Cardiac fibroblast (primary cell): ENCODE measurements around the gene RNU5B-1.
A peak's percentile ranks its signal among the peaks of the same experiment; 100 is the strongest.
"Not testable (repeated sequence)": the region's sequence is repeated elsewhere in the genome, so short reads cannot be mapped to it uniquely, and the experiment has no call there.

Source experiments
- DNase-seq, 2 donors: peaks; one replicate each; pipeline versions ENCODE4 v3.0.0 to v3.0.0-alpha.2; 2010; ENCODE audit warnings: low read depth in 2 of 2
- H3K4me3 ChIP-seq, 2 donors: replicated peaks in 1 of 2; 1 replicate in 1 of 2; 2 replicates in 1 of 2; pipeline ENCODE4 v1.5.1; 2011; ENCODE audit warnings: low read depth in 2 of 2, low read length in 2 of 2, mild to moderate bottlenecking in 2 of 2, moderate library complexity in 1 of 2
- CTCF ChIP-seq: IDR thresholded peaks from one replicate; pipeline ENCODE4 v1.5.1; 2011; ENCODE audit warnings: low read depth, mild to moderate bottlenecking, low read length, inconsistent platforms

Gene RNU5B-1

GRCh38 chr15:65342493-65342892, 38.0 kb downstream of the RNU5B-1 start:
- no peak overlapping the region for H3K4me3 ChIP-seq
- no peak for TF ChIP-seq CTCF
- DNase-seq = no peak

DNA sequence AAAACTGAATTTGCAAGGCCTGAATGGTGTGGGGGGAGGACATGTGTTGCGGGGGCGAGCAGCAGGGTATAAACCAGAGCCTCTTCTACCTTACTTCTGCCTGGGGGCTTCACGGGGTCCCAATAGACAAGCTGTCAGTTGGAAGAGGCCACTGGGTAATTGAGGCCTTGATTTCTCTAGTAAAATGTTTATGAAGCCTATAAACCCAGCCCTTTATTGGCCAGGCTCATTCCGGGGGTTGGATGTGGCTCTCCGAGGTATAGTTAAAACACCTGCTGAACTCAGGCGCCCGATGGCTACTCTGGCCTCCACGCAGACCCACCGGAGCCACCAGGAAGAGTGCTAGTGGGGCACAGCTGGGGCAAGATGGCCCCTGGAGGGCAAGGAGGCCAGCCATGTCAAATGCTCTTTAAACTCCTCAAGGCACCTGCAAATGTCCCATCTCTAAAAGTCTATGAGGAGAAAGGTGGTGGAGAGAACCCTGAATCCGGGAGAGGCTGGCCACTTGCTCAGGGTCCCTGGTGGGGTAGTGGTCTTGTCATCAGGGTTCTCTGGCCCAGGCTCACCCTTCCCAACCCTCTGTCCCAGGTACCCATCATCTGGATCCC, 39.0 kb downstream of the RNU5B-1 start:
- DNase-seq = no peak
- H3K4me3 ChIP-seq = no peak overlapping the region
- no peak for TF ChIP-seq CTCF

- no peak overlapping the region for H3K4me3 ChIP-seq
- no peak for DNase-seq
Observed at GRCh38 chr15:65344214-65344913, 39.9 kb downstream of the RNU5B-1 start.

DNA sequence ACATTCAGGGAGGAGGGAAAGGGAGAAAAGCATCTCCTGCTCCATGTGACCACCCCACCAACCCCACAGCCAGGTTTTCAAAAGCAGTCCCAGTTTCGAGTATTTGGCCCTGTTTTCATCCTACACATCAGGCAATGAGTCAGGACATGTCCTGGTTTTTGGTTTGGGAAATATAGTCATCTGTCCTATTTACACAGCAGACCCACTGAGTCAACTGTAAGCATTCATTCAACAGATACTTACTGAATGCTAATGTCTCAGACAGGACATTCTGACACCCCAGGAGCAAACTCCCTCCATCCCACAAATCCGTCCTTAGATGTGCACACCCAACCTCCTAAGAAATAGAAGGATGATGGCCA, 40.4 kb downstream of the RNU5B-1 start:
- H3K4me3 ChIP-seq = no peak overlapping the region
- no peak for TF ChIP-seq CTCF
- DNase-seq = peak in 1 of 2 donors; percentile 5

More at GRCh38 chr15:65344214-65344913, 39.9 kb downstream of the RNU5B-1 start:
- TF ChIP-seq CTCF = no peak

DNA sequence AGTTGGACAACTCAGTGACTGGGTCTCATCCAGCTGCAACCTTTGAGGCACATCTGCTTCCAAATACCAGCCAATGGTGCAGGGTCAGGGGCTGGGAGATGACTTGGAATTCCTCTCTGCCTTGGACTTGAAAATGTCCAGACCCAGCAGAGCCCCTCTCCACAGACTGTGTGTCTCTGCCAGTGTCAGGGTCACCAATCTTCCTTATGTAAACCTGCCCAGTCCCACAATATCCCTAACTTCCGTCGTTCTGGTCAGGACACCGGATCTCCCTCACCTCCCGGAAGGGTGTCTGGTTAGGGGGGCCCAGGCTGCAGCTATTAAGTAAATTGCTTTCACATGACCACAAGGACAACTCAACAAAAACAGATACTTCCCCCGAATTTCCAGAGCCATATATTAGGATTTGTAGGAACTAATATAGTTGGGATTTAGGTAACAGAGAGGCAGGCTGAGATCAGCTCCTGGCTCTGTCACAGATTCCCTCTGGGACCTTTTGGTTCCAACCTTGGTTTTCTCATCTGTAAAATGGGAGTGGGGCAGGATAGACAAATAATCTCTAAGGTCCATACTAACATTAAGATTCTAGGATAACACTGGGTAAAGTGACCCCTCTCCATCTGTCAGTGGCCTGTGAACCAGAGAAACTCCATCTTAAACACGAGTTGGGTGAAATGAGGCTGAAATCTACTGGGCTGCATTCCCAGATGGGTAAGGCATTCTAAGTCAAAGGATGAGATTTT, 42.5 kb downstream of the RNU5B-1 start:
- no peak for TF ChIP-seq CTCF
- H3K4me3 ChIP-seq = no peak overlapping the region
- DNase-seq = no peak

GRCh38 chr15:65347756-65348155, 43.3 kb downstream of the RNU5B-1 start:
- H3K4me3 ChIP-seq, DNase-seq: not testable (repeated sequence)

- no peak overlapping the region for H3K4me3 ChIP-seq
- no peak for TF ChIP-seq CTCF
- DNase-seq = no peak
Observed at GRCh38 chr15:65349338-65349737, 44.9 kb downstream of the RNU5B-1 start.

DNA sequence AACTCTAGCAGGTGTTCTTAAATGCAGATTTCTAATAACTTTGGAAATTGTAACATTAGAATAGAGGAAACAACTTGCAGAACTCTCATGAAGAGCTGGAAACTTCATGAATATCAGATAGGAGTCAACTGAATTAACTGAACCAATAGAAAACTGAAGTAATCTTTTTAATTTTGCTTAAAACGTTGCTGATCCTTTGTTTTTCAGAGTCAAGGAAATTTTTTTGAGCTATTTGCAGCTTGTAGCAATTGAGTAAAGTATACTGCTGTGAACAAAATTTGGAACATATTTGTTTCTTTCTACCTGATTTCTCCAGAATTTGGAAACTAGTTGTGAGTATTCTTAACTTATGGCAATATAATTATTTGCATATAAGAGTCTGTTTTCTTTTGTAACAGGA, 47.5 kb downstream of the RNU5B-1 start:
- H3K4me3 ChIP-seq, DNase-seq: not testable (repeated sequence)
